Colonic mucosa (tissue), 4 donors: ENCODE data around the gene NKIRAS1. TPM values are rescaled to one million over a fixed set of nuclear protein-coding genes. Genes with fewer than 3 reads are reported as not detected.

Experiments
- DNase-seq: peaks from one replicate; pipeline ENCODE4 v3.0.0-alpha.2; 2020
- H3K27ac ChIP-seq: fragments of 200-600 bp; one replicate; pipeline ENCODE4 v1.8.0; 2021
- H3K27me3 ChIP-seq: fragments of 200-600 bp; one replicate; pipeline ENCODE4 v1.8.0; 2021
- H3K36me3 ChIP-seq: fragments of 200-600 bp; one replicate; pipeline ENCODE4 v1.8.0; 2021
- H3K4me1 ChIP-seq: fragments of 200-600 bp; one replicate; pipeline ENCODE4 v1.8.0; 2021; ENCODE audit warnings: mild to moderate bottlenecking
- H3K4me3 ChIP-seq: fragments of 200-600 bp; one replicate; pipeline ENCODE4 v1.8.0; 2021
- H3K9ac ChIP-seq, 2 donors: one replicate each; pipeline ENCODE4 v1.7.0; 2013; ENCODE audit warnings: control low read depth in 2 of 2, low read depth in 2 of 2, low read length in 2 of 2
- H3K9me3 ChIP-seq: fragments of 200-600 bp; one replicate; pipeline ENCODE4 v1.8.0; 2021
- CTCF ChIP-seq: fragments of 200-600 bp; IDR thresholded peaks from one replicate; pipeline ENCODE4 v1.8.0; 2022; ENCODE audit warnings: antibody characterized with exemption, mild to moderate bottlenecking
- intact Hi-C: fragments of 100-400 bp; cut with DNase I; formaldehyde crosslinking; loops from one replicate; pipeline ENCODE4 v1.14.1; 2022
- total RNA-seq, 2 donors: library from RNA; stranded (reverse); fragmentation: NEBNext Ultra II Directional in 1 of 2; extraction: Animal tissue kit (Norgen Biotek cat#: 25700) in 1 of 2; gene quantifications; one replicate each; pipeline ENCODE4 v1.2.1, GENCODE V29; 2021
- donor health status: healthy.
- donor health status: DM: no; HTN: no; CAD: no.
- donor health status: DM: no; HTN: no; CAD: no.

NKIRAS1 gene
- total RNA-seq, 2 donors from 2014 or later = 2.6 to 5.4 TPM

- H3K27ac ChIP-seq = no peak overlapping the region
- H3K9me3 ChIP-seq = no peaks in the 10 kb centered on the region
- no peak for DNase-seq
- no peaks in the 10 kb centered on the region for H3K27me3 ChIP-seq
- H3K9ac ChIP-seq = no peak overlapping the region
- no peak for TF ChIP-seq CTCF
- H3K36me3 ChIP-seq = no peaks in the 10 kb centered on the region
- no peak overlapping the region for H3K4me3 ChIP-seq
- no peaks in the 10 kb centered on the region for H3K4me1 ChIP-seq
- intact Hi-C loops = no loop called here
These were observed 14.8 kb upstream of the NKIRAS1 start for GRCh38 chr3:23931597-23931996.

DNA sequence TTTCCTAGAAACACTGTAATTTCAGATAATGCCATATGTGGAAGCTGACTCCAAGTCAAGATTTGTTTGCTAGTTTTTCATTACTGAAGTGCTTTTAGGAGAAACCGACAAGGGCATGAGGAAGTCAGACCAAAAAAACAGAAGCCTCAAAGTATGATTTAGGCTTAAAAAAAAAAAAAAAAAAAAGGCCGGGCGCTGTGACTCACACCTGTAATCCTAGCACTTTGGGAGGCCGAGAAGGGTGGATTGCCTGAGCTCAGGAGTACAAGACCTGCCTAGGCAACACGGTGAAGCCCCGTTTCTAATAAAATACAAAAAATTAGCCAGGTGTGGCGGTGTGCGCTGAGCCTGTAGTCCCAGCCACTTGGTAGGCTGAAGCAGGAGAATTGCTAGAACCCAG, 11.7 kb upstream of the NKIRAS1 start:
- TF ChIP-seq CTCF = no peak
- no peak for DNase-seq
- Histone ChIP-seq H3K4me1 (no peaks in the 10 kb centered on the region), H3K4me3 (no peak overlapping the region), H3K27ac (no peak overlapping the region), H3K36me3 (no peaks in the 10 kb centered on the region), H3K9me3 (no peaks in the 10 kb centered on the region), H3K27me3 (no peaks in the 10 kb centered on the region), H3K9ac (no peak overlapping the region)
- intact Hi-C loops = no loop called here

GRCh38 chr3:23926736-23927135, 9.9 kb upstream of the NKIRAS1 start:
- Histone ChIP-seq H3K27ac (no peak overlapping the region), H3K4me3 (no peak overlapping the region), H3K27me3 (no peaks in the 10 kb centered on the region), H3K36me3 (no peaks in the 10 kb centered on the region), H3K4me1 (no peaks in the 10 kb centered on the region), H3K9me3 (no peaks in the 10 kb centered on the region), H3K9ac (no peak overlapping the region)
- no peak for TF ChIP-seq CTCF
- DNase-seq = no peak
- intact Hi-C loops = no loop called here

DNA sequence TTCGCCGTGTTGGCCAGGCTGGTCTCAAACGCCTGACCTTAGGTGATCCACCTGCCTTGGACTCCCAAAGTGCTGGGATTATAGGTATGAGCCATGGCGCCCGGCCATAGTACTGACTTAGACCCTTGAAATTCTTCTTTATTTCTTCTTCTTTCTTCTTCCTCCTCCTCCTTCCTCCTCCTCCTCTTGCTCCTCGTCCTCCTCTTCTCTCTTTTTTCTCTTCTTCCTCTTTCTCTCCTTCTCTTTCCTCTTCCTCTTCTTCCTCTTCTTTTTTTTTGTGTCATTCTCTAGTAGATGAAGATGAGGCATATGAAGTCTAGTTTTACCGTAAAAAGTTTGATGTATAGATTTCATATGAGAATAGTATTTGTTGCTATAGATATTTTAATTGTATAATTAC, 9.5 kb upstream of the NKIRAS1 start:
- H3K27ac ChIP-seq = no peak overlapping the region
- no peak for DNase-seq
- H3K27me3 ChIP-seq = no peaks in the 10 kb centered on the region
- no peaks in the 10 kb centered on the region for H3K4me1 ChIP-seq
- intact Hi-C loops = no loop called here
- no peak overlapping the region for H3K4me3 ChIP-seq
- no peak for TF ChIP-seq CTCF
- H3K9ac ChIP-seq = no peak overlapping the region
- H3K9me3 ChIP-seq = no peaks in the 10 kb centered on the region
- H3K36me3 ChIP-seq = no peaks in the 10 kb centered on the region

GRCh38 chr3:23923786-23924185, 7.0 kb upstream of the NKIRAS1 start:
- no peak for TF ChIP-seq CTCF
- Histone ChIP-seq H3K4me1 (peaks cover 2% of the 10 kb centered on the region), H3K4me3 (no peak overlapping the region), H3K27me3 (no peaks in the 10 kb centered on the region), H3K36me3 (no peaks in the 10 kb centered on the region), H3K9ac (no peak overlapping the region), H3K9me3 (no peaks in the 10 kb centered on the region), H3K27ac (no peak overlapping the region)
- intact Hi-C loops = no loop called here
- DNase-seq = no peak

- TF ChIP-seq CTCF = no peak
- no peaks in the 10 kb centered on the region for H3K36me3 ChIP-seq
These were observed 4.3 kb upstream of the NKIRAS1 start for GRCh38 chr3:23921052-23921511.

More at GRCh38 chr3:23921052-23921511, 4.3 kb upstream of the NKIRAS1 start:
- H3K9ac ChIP-seq = no peak overlapping the region
- peaks cover 5% of the 10 kb centered on the region for H3K4me1 ChIP-seq
- no peak for DNase-seq
- intact Hi-C loops = no loop called here
- no peaks in the 10 kb centered on the region for H3K9me3 ChIP-seq
- no peak overlapping the region for H3K4me3 ChIP-seq
- H3K27ac ChIP-seq = no peak overlapping the region
- H3K27me3 ChIP-seq = no peaks in the 10 kb centered on the region
